NB4 (cell line): ENCODE measurements around the gene PPP4C.
"Not testable (repeated sequence)": the region's sequence is repeated elsewhere in the genome, so short reads cannot be mapped to it uniquely, and the experiment has no call there.

Source experiments
- DNase-seq: peaks from one replicate; pipeline ENCODE4 v3.0.0; 2010; ENCODE audit warnings: low read depth
- H3K4me3 ChIP-seq: one replicate; pipeline ENCODE4 v1.5.1; 2011; ENCODE audit warnings: mild to moderate bottlenecking, low read depth, low read length, moderate library complexity
- MYC ChIP-seq: IDR thresholded peaks from 2 replicates; pipeline ENCODE4 v1.6.1; 2011; ENCODE audit warnings: low read depth, low read length
- POLR2A ChIP-seq: IDR thresholded peaks from 2 replicates; pipeline ENCODE4 v1.6.1; 2011; ENCODE audit warnings: mild to moderate bottlenecking; ENCODE audit not compliant: insufficient read length; ENCODE audit errors: extremely low read depth
- TF ChIP-seq, protein P1 (sequence below): IDR thresholded peaks from one replicate; pipeline ENCODE4 v1.5.1; 2012; ENCODE audit warnings: low read depth, low read length
- TF ChIP-seq, protein P2 (sequence below): IDR thresholded peaks from 2 replicates; pipeline ENCODE4 v1.6.1; 2011; ENCODE audit warnings: low read depth, low read length

PPP4C gene

DNA sequence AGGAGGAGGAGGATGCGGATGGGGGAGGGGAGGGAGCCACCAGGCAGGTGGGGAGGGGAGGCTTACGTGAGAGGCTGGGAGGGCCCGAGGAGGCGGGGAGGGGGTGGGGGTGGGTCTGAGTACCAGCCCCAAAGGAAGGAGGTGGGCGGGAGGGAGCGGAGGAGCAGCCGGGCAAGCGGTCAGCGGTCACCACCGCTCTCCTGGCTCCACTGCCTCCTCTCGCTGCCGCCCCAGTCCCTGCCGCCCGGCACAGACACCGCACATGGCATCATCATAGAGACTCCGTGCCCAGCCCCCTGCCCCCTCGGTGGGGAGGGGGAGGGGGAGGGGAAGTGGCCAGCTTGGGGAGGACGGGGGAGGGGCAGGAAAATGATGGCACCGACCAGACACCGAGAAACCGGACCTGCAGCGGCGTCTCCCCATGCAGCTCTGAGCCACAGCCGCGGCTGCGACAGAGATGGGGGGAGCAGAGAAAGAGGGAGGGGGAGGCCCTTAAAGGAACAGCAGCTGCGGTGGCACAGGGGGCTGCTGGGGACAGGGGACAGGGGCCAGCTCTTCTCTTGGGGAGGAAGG, 44.9 kb upstream of the PPP4C start, which contains the start of gene TLCD3B:
Gene TLCD3B, minus strand, starts transcription at position 431 of the 573 bp plus-strand sequence. CDS start 744 bp downstream, outside the sequence.
- no peak within 1 kb of the TSS for H3K4me3 ChIP-seq
- TF ChIP-seq, protein P1, sequence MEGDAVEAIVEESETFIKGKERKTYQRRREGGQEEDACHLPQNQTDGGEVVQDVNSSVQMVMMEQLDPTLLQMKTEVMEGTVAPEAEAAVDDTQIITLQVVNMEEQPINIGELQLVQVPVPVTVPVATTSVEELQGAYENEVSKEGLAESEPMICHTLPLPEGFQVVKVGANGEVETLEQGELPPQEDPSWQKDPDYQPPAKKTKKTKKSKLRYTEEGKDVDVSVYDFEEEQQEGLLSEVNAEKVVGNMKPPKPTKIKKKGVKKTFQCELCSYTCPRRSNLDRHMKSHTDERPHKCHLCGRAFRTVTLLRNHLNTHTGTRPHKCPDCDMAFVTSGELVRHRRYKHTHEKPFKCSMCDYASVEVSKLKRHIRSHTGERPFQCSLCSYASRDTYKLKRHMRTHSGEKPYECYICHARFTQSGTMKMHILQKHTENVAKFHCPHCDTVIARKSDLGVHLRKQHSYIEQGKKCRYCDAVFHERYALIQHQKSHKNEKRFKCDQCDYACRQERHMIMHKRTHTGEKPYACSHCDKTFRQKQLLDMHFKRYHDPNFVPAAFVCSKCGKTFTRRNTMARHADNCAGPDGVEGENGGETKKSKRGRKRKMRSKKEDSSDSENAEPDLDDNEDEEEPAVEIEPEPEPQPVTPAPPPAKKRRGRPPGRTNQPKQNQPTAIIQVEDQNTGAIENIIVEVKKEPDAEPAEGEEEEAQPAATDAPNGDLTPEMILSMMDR, result no peak
- TF ChIP-seq MYC (no peak), POLR2A (no peak)
- TF ChIP-seq, protein P2, sequence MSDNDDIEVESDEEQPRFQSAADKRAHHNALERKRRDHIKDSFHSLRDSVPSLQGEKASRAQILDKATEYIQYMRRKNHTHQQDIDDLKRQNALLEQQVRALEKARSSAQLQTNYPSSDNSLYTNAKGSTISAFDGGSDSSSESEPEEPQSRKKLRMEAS, result no peak
- no peak for DNase-seq

DNA sequence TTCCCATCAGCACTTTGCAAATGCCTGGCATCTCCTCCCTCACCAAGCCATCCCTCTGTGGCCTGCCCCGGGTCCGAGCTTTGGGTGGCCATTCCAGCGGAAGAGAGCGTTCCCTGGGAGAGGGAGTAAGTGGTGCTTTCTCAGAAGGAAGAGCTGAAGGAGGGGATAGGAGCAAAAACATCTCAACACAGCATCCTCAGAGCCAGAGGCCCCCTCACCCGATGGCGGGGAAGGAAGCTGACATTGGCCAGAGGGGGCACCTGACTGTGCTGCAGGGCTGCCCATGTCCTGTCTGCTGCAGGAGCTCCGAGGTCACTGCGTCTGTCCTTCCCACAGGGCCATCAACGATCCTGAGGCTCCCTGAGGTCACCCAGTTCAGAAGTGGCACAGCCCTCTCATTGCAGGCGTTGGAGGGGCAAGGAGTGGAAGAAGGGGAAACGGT, 44.3 kb upstream of the PPP4C start:
- TF ChIP-seq, protein P2, result no peak
- TF ChIP-seq POLR2A (no peak), MYC (no peak)
- TF ChIP-seq, protein P1, result no peak
- DNase-seq, result no peak
- no peak overlapping the region for H3K4me3 ChIP-seq

DNA sequence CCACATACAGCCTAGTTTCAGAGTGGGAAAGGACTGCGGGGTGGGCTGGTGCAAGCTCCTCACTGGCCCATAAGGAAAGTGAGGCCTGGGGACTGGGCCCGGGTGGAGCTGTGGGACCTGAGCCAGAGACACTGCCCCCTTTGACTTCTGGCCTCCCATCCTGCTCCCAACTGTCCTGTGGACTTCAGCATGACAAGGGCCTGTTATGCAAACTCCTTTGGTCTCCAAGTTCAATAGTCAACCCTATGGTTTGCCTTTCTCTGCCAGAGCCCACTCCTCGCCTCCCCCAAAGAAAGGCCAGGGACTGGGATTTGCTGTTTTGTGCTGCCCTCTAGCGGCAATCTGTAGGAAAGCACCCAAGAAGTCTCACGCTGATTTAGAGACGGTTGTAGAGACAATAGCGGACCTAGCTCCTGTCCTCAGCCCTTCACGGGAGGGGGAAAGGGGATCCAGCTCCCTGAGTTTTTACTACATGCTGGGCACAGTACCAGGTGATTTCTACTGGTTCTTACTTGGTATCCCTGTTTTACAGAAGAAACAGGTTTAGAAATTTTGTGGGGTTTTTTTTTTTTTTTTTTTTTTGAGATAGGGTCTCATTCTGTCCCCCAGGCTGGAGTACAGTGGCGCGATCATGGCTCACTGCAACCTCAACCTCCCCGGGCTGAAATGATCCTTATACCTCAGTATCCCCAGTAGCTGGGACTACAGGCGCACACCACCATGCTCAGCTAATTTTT, 43.5 kb upstream of the PPP4C start:
- TF ChIP-seq, protein P2, result no peak
- TF ChIP-seq POLR2A (no peak), MYC (no peak)
- TF ChIP-seq, protein P1, result peak; percentile 74
- DNase-seq, result peak; percentile 87
- H3K4me3 ChIP-seq, result no peak overlapping the region

DNA sequence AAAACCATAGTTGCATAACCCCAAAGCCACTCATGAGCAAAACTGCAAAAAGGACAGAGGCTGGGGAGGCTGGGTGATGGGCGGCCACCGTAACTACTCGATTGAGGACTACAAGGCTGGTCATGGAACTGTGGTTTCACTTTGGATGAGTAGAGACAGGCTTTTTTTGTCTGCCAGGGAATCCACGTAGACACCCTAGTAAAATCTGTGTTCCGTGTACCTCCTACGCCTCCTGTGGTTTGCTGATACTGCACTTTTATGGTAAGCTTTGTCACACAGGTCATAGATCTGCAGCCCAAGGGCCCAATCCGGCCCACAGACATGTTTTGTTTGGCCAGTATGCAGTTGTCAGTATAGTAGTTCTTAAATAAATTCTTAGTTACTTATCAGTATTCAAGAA, 42.5 kb upstream of the PPP4C start:
- TF ChIP-seq POLR2A, result no peak
- no peak for TF ChIP-seq MYC
- TF ChIP-seq, protein P2, result no peak
- TF ChIP-seq, protein P1, result no peak

DNA sequence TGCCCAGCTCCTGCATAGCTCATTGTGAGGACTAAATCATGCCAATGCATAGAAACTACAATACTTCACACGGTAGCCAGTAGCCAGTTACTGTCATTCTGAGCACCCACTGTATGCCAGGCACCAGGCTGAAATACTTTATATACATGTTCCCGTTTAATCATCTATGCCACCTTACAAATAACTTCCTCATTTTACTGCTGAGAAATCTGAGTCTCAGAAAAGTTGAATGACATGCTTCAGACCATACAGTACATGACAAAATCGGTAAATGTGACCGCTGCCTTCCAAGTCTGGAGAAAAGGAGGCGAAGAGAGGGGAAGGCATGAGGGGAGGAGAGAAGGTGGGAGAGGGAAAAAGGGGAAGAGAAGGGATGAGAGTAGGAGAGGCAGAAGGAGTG, 35.6 kb upstream of the PPP4C start:
- TF ChIP-seq POLR2A, result no peak
- TF ChIP-seq, protein P1, result no peak
- TF ChIP-seq MYC, result no peak
- DNase-seq, result peak; percentile 26
- no peak overlapping the region for H3K4me3 ChIP-seq

More for the DNA sequence above, 42.5 kb upstream of the PPP4C start:
- no peak overlapping the region for H3K4me3 ChIP-seq
- DNase-seq, result peak; percentile 20

DNA sequence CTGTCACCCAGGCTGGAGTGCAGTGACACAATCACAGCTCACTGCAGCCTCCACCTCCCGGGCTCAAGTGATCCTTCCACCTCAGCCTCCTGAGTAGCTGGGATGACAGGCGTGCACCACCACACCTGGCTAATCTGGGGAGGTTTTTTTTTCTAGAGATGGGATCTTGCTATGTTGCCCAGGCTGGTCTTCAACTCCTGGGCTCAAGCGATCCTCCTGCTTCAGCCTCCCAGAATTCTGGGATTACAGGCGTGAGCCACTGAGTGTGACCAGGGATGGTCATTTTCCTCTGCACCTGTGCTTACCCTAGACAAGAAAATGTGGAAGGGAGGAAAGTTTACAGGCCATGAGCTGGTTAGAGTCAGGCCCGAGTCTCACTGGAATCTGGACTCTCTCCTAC, 35.1 kb upstream of the PPP4C start:
- H3K4me3 ChIP-seq, DNase-seq: not testable (repeated sequence)
